ENCODE measurements around the gene SERPINB7.
"Not testable (repeated sequence)": the region's sequence is repeated elsewhere in the genome, so short reads cannot be mapped to it uniquely, and the experiment has no call there.

The SERPINB7 gene

DNA sequence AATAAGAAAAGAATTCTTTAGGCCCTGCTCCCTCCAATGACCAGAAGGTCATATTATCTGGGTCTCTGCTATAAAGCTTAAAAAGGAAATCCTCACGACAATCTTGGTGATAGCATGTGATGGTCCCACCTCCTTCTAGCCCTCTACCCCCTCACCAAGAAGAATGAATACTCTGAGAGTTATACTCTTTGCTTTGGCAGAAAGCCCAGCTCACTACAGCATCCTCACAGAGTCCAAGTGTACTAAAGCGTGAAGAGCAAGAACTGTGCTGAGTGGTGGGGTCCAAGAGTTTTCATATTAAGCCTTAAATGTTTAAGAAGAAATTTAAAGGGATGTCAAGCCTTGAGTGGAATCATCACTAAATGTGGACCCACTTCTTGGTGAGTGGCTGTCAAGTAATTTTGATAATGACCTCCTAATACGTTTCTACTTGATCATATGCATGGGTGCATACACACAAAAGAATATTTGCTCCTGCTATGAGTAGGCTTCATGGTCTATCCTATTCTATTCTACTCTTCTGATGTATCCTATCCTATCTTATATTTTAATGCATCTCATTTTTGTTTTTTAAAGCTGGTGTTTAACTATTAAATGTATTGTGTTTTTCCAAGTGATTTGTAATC, 16.5 kb upstream of the SERPINB7 start:
- H3K27me3 ChIP-seq (ENCODE audit: control insufficient read depth, insufficient read depth, low read length): no peaks in the 10 kb centered on the region
- H3K4me1 ChIP-seq (ENCODE audit: control insufficient read depth, insufficient read depth, low read length): no peaks in the 10 kb centered on the region
- H3K36me3 ChIP-seq (ENCODE audit: control insufficient read depth, insufficient read depth, low read length): no peaks in the 10 kb centered on the region
- peaks cover 17% of the 10 kb centered on the region for H3K9me3 ChIP-seq (ENCODE audit: control insufficient read depth, insufficient read depth, low read depth, low read length)
- H3K9ac ChIP-seq (ENCODE audit: low read length): no peak overlapping the region
- H3K27ac ChIP-seq (ENCODE audit: low read depth, low read length): no peak overlapping the region
- H3K4me3 ChIP-seq (ENCODE audit: low read depth, low read length): no peak overlapping the region

GRCh38 chr18:63759786-63760185, 15.4 kb upstream of the SERPINB7 start:
- H3K36me3 ChIP-seq (ENCODE audit: control insufficient read depth, insufficient read depth, low read length); H3K4me3 ChIP-seq (ENCODE audit: low read depth, low read length); H3K27me3 ChIP-seq (ENCODE audit: control insufficient read depth, insufficient read depth, low read length); H3K4me1 ChIP-seq (ENCODE audit: control insufficient read depth, insufficient read depth, low read length); H3K9ac ChIP-seq (ENCODE audit: low read length); H3K27ac ChIP-seq (ENCODE audit: low read depth, low read length): not testable (repeated sequence)
- peaks cover 17% of the 10 kb centered on the region for H3K9me3 ChIP-seq (ENCODE audit: control insufficient read depth, insufficient read depth, low read depth, low read length)

- H3K9me3 ChIP-seq (ENCODE audit: control insufficient read depth, insufficient read depth, low read depth, low read length): peaks cover 17% of the 10 kb centered on the region
- H3K27ac ChIP-seq (ENCODE audit: low read depth, low read length): no peak overlapping the region
- no peaks in the 10 kb centered on the region for H3K4me1 ChIP-seq (ENCODE audit: control insufficient read depth, insufficient read depth, low read length)
- H3K4me3 ChIP-seq (ENCODE audit: low read depth, low read length): no peak overlapping the region
- no peaks in the 10 kb centered on the region for H3K36me3 ChIP-seq (ENCODE audit: control insufficient read depth, insufficient read depth, low read length)
- no peaks in the 10 kb centered on the region for H3K27me3 ChIP-seq (ENCODE audit: control insufficient read depth, insufficient read depth, low read length)
- no peak overlapping the region for H3K9ac ChIP-seq (ENCODE audit: low read length)
These were observed 12.7 kb upstream of the SERPINB7 start for GRCh38 chr18:63762518-63762917.

GRCh38 chr18:63763831-63764600, 11.2 kb upstream of the SERPINB7 start:
- H3K36me3 ChIP-seq (ENCODE audit: control insufficient read depth, insufficient read depth, low read length): no peaks in the 10 kb centered on the region
- no peak overlapping the region for H3K27ac ChIP-seq (ENCODE audit: low read depth, low read length)

DNA sequence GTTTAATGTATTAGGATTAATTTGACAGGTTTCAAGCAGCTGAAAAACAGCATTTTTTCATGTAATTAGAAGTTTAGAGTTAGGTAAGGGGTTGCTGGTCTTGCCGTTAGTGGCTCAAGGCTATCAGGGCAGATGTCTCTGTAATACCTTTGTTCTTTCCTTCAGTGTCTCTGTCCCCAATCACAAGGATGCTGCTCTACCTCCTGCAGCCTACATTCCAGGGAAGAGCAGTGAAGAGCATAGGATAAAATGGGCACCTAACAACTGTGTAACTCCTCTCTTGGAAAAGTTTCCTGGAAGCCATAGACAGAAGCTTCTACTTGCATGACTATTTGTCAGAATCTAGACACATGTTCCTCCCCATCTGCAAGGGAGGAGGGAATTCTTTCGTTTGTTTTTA, 9.4 kb upstream of the SERPINB7 start:
- H3K9ac ChIP-seq (ENCODE audit: low read length): no peak overlapping the region

More at GRCh38 chr18:63763831-63764600, 11.2 kb upstream of the SERPINB7 start:
- Histone ChIP-seq H3K4me3 (ENCODE audit: low read depth, low read length) (no peak overlapping the region), H3K9ac (ENCODE audit: low read length) (no peak overlapping the region), H3K4me1 (ENCODE audit: control insufficient read depth, insufficient read depth, low read length) (no peaks in the 10 kb centered on the region), H3K27me3 (ENCODE audit: control insufficient read depth, insufficient read depth, low read length) (no peaks in the 10 kb centered on the region), H3K9me3 (ENCODE audit: control insufficient read depth, insufficient read depth, low read depth, low read length) (peaks cover 17% of the 10 kb centered on the region)

GRCh38 chr18:63773551-63773950, 1.7 kb upstream of the SERPINB7 start:
- Histone ChIP-seq H3K27me3 (ENCODE audit: control insufficient read depth, insufficient read depth, low read length) (no peaks in the 10 kb centered on the region), H3K36me3 (ENCODE audit: control insufficient read depth, insufficient read depth, low read length) (no peaks in the 10 kb centered on the region), H3K27ac (ENCODE audit: low read depth, low read length) (no peak overlapping the region), H3K4me1 (ENCODE audit: control insufficient read depth, insufficient read depth, low read length) (no peaks in the 10 kb centered on the region), H3K9me3 (ENCODE audit: control insufficient read depth, insufficient read depth, low read depth, low read length) (no peaks in the 10 kb centered on the region), H3K9ac (ENCODE audit: low read length) (no peak overlapping the region), H3K4me3 (ENCODE audit: low read depth, low read length) (no peak overlapping the region)

More for the DNA sequence above, 9.4 kb upstream of the SERPINB7 start:
- Histone ChIP-seq H3K27ac (ENCODE audit: low read depth, low read length) (no peak overlapping the region), H3K27me3 (ENCODE audit: control insufficient read depth, insufficient read depth, low read length) (no peaks in the 10 kb centered on the region), H3K4me1 (ENCODE audit: control insufficient read depth, insufficient read depth, low read length) (no peaks in the 10 kb centered on the region), H3K4me3 (ENCODE audit: low read depth, low read length) (no peak overlapping the region), H3K36me3 (ENCODE audit: control insufficient read depth, insufficient read depth, low read length) (no peaks in the 10 kb centered on the region), H3K9me3 (ENCODE audit: control insufficient read depth, insufficient read depth, low read depth, low read length) (peaks cover 5% of the 10 kb centered on the region)

GRCh38 chr18:63774511-63774910, 707 bp upstream of the SERPINB7 start:
- no peaks in the 10 kb centered on the region for H3K9me3 ChIP-seq (ENCODE audit: control insufficient read depth, insufficient read depth, low read depth, low read length)
- H3K4me3 ChIP-seq (ENCODE audit: low read depth, low read length): no peak overlapping the region
- H3K27ac ChIP-seq (ENCODE audit: low read depth, low read length): no peak overlapping the region
- H3K36me3 ChIP-seq (ENCODE audit: control insufficient read depth, insufficient read depth, low read length): no peaks in the 10 kb centered on the region
- H3K27me3 ChIP-seq (ENCODE audit: control insufficient read depth, insufficient read depth, low read length): no peaks in the 10 kb centered on the region
- H3K4me1 ChIP-seq (ENCODE audit: control insufficient read depth, insufficient read depth, low read length): no peaks in the 10 kb centered on the region
- no peak overlapping the region for H3K9ac ChIP-seq (ENCODE audit: low read length)

- no peak overlapping the region for H3K27ac ChIP-seq (ENCODE audit: low read depth, low read length)
- no peaks in the 10 kb centered on the region for H3K36me3 ChIP-seq (ENCODE audit: control insufficient read depth, insufficient read depth, low read length)
- no peak overlapping the region for H3K9ac ChIP-seq (ENCODE audit: low read length)
- H3K27me3 ChIP-seq (ENCODE audit: control insufficient read depth, insufficient read depth, low read length): no peaks in the 10 kb centered on the region
- H3K4me3 ChIP-seq (ENCODE audit: low read depth, low read length): no peak overlapping the region
- no peaks in the 10 kb centered on the region for H3K4me1 ChIP-seq (ENCODE audit: control insufficient read depth, insufficient read depth, low read length)
- no peaks in the 10 kb centered on the region for H3K9me3 ChIP-seq (ENCODE audit: control insufficient read depth, insufficient read depth, low read depth, low read length)
These were observed 4.2 kb downstream of the SERPINB7 start for GRCh38 chr18:63779386-63779785.

DNA sequence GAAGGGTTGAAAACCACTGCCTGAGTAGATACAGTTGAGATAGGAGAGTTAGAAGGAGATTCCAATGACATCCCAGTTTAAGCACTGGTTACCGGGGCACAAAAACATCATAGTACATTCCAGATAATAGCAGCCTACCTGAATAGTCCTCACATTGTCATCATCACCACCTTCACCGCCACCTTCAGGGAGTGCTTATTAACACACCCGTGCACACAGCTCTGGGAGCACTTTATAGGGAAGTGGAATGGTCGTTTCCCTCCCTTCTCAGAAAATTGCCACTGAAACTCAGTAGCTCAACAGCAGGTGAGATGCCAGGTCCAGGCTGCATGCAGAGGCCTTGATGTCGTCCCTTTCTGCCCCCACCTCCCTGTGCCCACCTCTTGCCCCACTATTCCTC, 8.2 kb downstream of the SERPINB7 start:
- Histone ChIP-seq H3K4me3 (ENCODE audit: low read depth, low read length) (no peak overlapping the region), H3K27me3 (ENCODE audit: control insufficient read depth, insufficient read depth, low read length) (no peaks in the 10 kb centered on the region), H3K9me3 (ENCODE audit: control insufficient read depth, insufficient read depth, low read depth, low read length) (no peaks in the 10 kb centered on the region), H3K9ac (ENCODE audit: low read length) (no peak overlapping the region), H3K27ac (ENCODE audit: low read depth, low read length) (no peak overlapping the region), H3K4me1 (ENCODE audit: control insufficient read depth, insufficient read depth, low read length) (no peaks in the 10 kb centered on the region), H3K36me3 (ENCODE audit: control insufficient read depth, insufficient read depth, low read length) (no peaks in the 10 kb centered on the region)

DNA sequence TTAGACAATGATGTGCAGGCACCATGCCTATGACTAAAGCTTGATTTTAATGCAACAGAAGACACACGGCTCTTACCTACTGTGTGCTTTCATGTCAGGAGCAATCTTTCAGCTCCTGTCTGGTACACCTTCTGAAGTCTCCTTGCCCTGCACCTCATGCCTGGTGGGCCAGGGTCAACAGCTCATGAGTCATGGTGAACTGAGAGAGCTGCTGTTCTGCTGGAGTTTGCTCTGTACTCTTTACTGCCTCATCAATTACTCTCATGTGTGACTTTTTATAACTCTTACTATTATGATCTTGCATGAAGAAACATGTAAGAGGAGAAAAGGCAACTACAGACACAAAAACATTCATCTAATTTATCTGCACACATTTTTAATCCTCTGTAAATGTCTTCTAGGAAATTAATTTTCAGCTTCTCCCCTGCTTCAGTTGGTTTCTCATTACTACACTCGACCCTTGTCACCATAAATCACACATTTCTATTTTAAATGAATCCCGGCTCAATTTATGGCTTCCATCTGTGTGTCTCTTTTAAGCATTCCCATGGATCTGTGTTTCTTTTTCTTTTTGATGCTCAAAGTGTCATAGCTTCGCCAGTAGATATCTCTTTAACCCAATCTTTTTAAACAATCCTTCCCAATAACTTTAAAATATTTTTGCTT, 9.7 kb downstream of the SERPINB7 start:
- no peak overlapping the region for H3K4me3 ChIP-seq (ENCODE audit: low read depth, low read length)
- H3K9ac ChIP-seq (ENCODE audit: low read length): no peak overlapping the region
- no peak overlapping the region for H3K27ac ChIP-seq (ENCODE audit: low read depth, low read length)
- H3K4me1 ChIP-seq (ENCODE audit: control insufficient read depth, insufficient read depth, low read length): no peaks in the 10 kb centered on the region
- H3K36me3 ChIP-seq (ENCODE audit: control insufficient read depth, insufficient read depth, low read length): no peaks in the 10 kb centered on the region
- H3K9me3 ChIP-seq (ENCODE audit: control insufficient read depth, insufficient read depth, low read depth, low read length): no peaks in the 10 kb centered on the region
- no peaks in the 10 kb centered on the region for H3K27me3 ChIP-seq (ENCODE audit: control insufficient read depth, insufficient read depth, low read length)

- Histone ChIP-seq H3K4me3 (ENCODE audit: low read depth, low read length) (no peak overlapping the region), H3K27me3 (ENCODE audit: control insufficient read depth, insufficient read depth, low read length) (no peaks in the 10 kb centered on the region), H3K27ac (ENCODE audit: low read depth, low read length) (no peak overlapping the region), H3K4me1 (ENCODE audit: control insufficient read depth, insufficient read depth, low read length) (no peaks in the 10 kb centered on the region), H3K36me3 (ENCODE audit: control insufficient read depth, insufficient read depth, low read length) (no peaks in the 10 kb centered on the region), H3K9ac (ENCODE audit: low read length) (no peak overlapping the region), H3K9me3 (ENCODE audit: control insufficient read depth, insufficient read depth, low read depth, low read length) (no peaks in the 10 kb centered on the region)
These were observed 12.5 kb downstream of the SERPINB7 start for GRCh38 chr18:63787673-63788072.
